ENCODE data around the gene NEK2.

DNA sequence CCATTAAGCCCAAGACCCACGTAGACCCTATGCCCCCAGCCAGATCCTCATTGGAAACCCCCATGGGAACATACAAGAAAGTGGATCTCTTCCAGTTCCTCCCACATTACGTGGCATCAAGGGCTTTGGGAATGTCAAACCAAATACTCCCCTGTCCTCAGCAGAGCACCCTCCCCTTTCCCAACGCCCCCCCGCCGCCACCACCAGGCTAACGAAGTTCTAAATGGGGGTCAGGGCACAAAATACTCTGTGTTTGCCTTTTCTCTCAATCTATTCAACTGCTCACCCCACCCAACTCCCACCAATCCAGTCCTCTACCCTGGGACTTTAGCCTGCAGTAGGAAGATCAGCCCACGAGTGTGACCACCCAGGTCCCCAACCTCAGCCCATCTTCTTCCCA, 24.5 kb downstream of the NEK2 start:
- TF ChIP-seq, protein P1, sequence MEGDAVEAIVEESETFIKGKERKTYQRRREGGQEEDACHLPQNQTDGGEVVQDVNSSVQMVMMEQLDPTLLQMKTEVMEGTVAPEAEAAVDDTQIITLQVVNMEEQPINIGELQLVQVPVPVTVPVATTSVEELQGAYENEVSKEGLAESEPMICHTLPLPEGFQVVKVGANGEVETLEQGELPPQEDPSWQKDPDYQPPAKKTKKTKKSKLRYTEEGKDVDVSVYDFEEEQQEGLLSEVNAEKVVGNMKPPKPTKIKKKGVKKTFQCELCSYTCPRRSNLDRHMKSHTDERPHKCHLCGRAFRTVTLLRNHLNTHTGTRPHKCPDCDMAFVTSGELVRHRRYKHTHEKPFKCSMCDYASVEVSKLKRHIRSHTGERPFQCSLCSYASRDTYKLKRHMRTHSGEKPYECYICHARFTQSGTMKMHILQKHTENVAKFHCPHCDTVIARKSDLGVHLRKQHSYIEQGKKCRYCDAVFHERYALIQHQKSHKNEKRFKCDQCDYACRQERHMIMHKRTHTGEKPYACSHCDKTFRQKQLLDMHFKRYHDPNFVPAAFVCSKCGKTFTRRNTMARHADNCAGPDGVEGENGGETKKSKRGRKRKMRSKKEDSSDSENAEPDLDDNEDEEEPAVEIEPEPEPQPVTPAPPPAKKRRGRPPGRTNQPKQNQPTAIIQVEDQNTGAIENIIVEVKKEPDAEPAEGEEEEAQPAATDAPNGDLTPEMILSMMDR (conservative IDR thresholded peaks at IDR 0.05; ENCODE audit: low read length) = no peak
- no peak for TF ChIP-seq EZH2phosphoT487 (IDR thresholded peaks at IDR 0.05; ENCODE audit: borderline replicate concordance)
